Measurements from ENCODE around the gene FYB2. TPM values are rescaled to one million over a fixed set of nuclear protein-coding genes. Genes with fewer than 3 reads are reported as not detected.
A peak's percentile ranks its signal among the peaks of the same experiment; 100 is the strongest.

The FYB2 gene
- total RNA-seq, 4 donors from 2014 or later, result under 0.01 TPM; not detected in 3

DNA sequence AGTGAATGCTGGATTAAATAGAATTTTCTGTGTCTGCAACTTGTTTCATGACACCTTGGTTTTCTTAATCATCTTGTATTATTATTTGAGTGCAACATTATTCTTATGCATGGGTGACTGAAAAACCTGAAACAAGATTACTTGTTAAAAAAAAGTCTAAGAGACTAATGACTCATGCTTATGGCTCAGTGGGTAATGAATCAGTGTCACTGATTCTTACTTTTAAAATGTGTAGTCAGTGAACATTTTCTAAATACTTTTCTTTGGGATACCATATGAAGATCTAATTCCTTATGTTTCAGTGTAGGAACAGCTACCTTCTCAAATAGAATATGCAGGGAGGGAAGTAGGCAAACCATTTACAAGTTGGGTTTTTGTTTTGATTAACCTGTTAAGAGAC, 108.6 kb downstream of the FYB2 start:
- H3K4me1 ChIP-seq, result peaks cover 0 to 36% (median 0%) of the 10 kb centered on the region in 3 donors
- H3K27me3 ChIP-seq, result no peaks in the 10 kb centered on the region
- H3K27ac ChIP-seq, result no peak overlapping the region
- TF ChIP-seq POLR2A (IDR thresholded peaks at IDR 0.05), result no peak
- TF ChIP-seq, protein P1, sequence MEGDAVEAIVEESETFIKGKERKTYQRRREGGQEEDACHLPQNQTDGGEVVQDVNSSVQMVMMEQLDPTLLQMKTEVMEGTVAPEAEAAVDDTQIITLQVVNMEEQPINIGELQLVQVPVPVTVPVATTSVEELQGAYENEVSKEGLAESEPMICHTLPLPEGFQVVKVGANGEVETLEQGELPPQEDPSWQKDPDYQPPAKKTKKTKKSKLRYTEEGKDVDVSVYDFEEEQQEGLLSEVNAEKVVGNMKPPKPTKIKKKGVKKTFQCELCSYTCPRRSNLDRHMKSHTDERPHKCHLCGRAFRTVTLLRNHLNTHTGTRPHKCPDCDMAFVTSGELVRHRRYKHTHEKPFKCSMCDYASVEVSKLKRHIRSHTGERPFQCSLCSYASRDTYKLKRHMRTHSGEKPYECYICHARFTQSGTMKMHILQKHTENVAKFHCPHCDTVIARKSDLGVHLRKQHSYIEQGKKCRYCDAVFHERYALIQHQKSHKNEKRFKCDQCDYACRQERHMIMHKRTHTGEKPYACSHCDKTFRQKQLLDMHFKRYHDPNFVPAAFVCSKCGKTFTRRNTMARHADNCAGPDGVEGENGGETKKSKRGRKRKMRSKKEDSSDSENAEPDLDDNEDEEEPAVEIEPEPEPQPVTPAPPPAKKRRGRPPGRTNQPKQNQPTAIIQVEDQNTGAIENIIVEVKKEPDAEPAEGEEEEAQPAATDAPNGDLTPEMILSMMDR (IDR thresholded peaks at IDR 0.05), result no peak
- no peak for DNase-seq
- H3K4me3 ChIP-seq, result no peak overlapping the region
- no peaks in the 10 kb centered on the region for H3K9me3 ChIP-seq
- H3K36me3 ChIP-seq, result peaks cover 0 to 14% (median 0%) of the 10 kb centered on the region in 3 donors
- intact Hi-C loops (cut with DNase I), result no loop called here

DNA sequence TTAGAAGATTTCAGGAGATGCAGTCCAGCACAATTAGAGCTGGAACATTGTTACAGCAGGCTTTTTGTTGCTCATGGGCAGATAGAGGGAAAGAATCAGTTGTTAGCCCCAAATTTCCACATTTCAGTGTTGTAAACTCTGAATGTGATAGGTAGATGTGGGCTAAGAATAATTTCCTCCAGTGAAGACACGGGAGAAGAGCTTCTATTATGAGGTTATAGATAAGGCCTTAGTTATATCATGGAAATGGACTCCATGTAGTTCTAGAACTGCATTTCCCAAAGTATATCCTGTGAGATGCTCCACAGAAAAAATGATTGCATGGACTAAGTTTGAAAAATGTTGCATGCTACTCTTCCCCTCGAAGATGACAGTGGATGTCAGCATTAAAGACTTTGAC, 109.2 kb downstream of the FYB2 start:
- intact Hi-C loops (cut with DNase I), result no loop called here
- no peak overlapping the region for H3K27ac ChIP-seq
- H3K36me3 ChIP-seq, result peaks cover 0 to 14% (median 0%) of the 10 kb centered on the region in 3 donors
- no peak for TF ChIP-seq POLR2A (IDR thresholded peaks at IDR 0.05)
- TF ChIP-seq, protein P1 (IDR thresholded peaks at IDR 0.05), result no peak
- 41 to 49% methylated on average over 2 of the region's 2 CpGs for WGBS, 2 donors
- no peaks in the 10 kb centered on the region for H3K9me3 ChIP-seq
- H3K27me3 ChIP-seq, result no peaks in the 10 kb centered on the region
- H3K4me1 ChIP-seq, result peaks cover 0 to 31% (median 0%) of the 10 kb centered on the region in 3 donors
- H3K4me3 ChIP-seq, result no peak overlapping the region
- DNase-seq, result no peak

DNA sequence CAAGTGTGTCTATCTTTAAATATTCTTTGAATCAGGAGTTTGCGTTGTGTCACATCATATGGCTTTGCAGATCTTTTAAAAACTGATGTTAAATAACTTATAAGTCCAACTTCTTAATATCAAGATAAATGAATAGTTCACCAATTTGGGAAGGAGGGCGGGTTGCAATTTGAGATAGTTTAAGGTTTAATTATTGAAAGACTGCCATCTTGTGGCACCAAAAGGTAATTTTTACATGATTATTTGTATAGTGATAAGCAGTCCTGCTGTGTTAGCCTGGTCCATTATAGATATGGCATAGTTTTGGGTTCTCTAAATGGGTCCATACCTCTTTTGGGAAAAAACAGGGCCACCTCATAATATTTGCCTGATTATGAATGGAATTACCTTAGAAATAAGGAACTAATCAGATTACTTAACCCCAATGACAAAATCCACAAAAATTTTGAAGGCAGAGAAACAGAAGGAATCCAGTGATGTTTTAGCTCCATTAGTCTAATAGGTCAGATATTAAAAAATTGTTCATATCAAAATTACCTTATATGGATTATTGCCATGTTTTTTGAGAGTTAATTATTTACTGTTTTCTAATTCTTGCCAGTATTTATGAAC, 109.8 kb downstream of the FYB2 start:
- TF ChIP-seq POLR2A (IDR thresholded peaks at IDR 0.05), result no peak
- TF ChIP-seq, protein P1 (IDR thresholded peaks at IDR 0.05), result peak; percentile 24 to 68 (median 57)
- no peak overlapping the region for H3K4me3 ChIP-seq
- 3 to 13% methylated on average over 2 of the region's 2 CpGs for WGBS, 2 donors
- H3K27ac ChIP-seq, result no peak overlapping the region
- H3K4me1 ChIP-seq, result peaks cover 0 to 28% (median 0%) of the 10 kb centered on the region in 3 donors
- H3K9me3 ChIP-seq, result no peaks in the 10 kb centered on the region
- no peak for DNase-seq
- H3K36me3 ChIP-seq, result peaks cover 0 to 19% (median 0%) of the 10 kb centered on the region in 3 donors
- no peaks in the 10 kb centered on the region for H3K27me3 ChIP-seq
- intact Hi-C loops (cut with DNase I), result no loop called here

DNA sequence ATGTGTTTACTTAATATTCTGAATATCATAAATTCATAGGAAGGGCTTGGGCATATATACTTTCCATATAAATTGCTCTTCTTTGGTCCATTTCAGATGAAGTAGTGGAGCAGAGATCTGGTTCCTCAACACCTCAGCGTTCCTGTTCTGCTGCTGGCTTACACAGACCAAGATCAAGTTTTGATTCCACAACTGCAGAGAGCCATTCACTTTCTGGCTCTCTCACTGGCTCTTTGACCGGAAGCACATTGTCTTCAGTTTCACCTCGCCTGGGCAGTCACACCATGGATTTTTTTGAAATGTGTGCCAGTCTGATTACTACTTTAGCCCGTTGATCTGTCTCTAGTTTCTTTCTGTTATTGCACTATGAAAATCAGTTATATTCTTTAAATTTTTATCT, 111.8 kb downstream of the FYB2 start:
- 77 to 85% methylated on average over 4 of the region's 4 CpGs for WGBS, 2 donors
- Histone ChIP-seq H3K4me3 (no peak overlapping the region), H3K4me1 (peaks cover 0 to 28% (median 0%) of the 10 kb centered on the region in 3 donors), H3K27me3 (no peaks in the 10 kb centered on the region), H3K9me3 (peaks cover 0 to 5% (median 0%) of the 10 kb centered on the region in 3 donors), H3K36me3 (peaks cover 0 to 25% (median 0%) of the 10 kb centered on the region in 3 donors), H3K27ac (no peak overlapping the region)
- DNase-seq, result no peak
- TF ChIP-seq POLR2A (IDR thresholded peaks at IDR 0.05), result no peak
- TF ChIP-seq, protein P1 (IDR thresholded peaks at IDR 0.05), result no peak
- intact Hi-C loops (cut with DNase I), result no loop called here

DNA sequence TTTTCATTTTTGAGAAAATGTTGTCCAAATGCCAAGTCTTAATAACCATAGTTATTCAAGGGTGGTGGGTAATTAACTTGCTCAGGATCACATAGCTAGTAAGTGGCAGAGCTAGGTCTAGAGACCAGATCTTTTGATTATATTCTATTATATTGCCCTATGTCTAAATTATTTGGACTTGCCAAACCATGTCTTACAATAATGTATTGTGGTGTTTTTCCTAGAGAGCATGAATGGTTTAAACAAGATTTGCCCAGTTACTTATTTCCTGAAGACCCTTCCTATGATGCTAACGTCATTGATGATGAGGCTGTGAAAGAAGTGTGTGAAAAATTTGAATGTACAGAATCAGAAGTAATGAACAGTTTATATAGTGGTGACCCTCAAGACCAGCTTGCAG, 115.5 kb downstream of the FYB2 start:
- no peak for DNase-seq
- TF ChIP-seq POLR2A (IDR thresholded peaks at IDR 0.05), result no peak
- TF ChIP-seq, protein P1 (IDR thresholded peaks at IDR 0.05), result no peak
- Histone ChIP-seq H3K27me3 (no peaks in the 10 kb centered on the region), H3K36me3 (peaks cover 0 to 38% (median 0%) of the 10 kb centered on the region in 3 donors), H3K4me3 (no peak overlapping the region), H3K4me1 (peaks cover 0 to 4% (median 0%) of the 10 kb centered on the region in 3 donors), H3K27ac (no peak overlapping the region), H3K9me3 (peaks cover 0 to 5% (median 0%) of the 10 kb centered on the region in 3 donors)
- WGBS, 2 donors, result 64 to 89% methylated on average over 1 of the region's 1 CpG
- intact Hi-C loops (cut with DNase I), result no loop called here

Measured in esophagus squamous epithelium (tissue), 5 donors.